Heart left ventricle (tissue), 13 donors: Measurements from ENCODE around the gene ARF3.

Source experiments
- CTCF ChIP-seq, 12 donors: fragments of 200-600 bp; sonication (generic) in 4 of 12; IDR thresholded peaks; one replicate each; pipeline versions ENCODE4 v1.5.0 to v1.8.0; 2018 to 2022; ENCODE audit warnings: antibody characterized with exemption in 12 of 12, mild to moderate bottlenecking in 5 of 12
- POLR2A ChIP-seq, 2 donors: fragments of 450-650 bp; IDR thresholded peaks; one replicate each; pipeline ENCODE4 v1.6.1; 2017; ENCODE audit warnings: antibody characterized with exemption in 2 of 2, mild to moderate bottlenecking in 2 of 2, moderate library complexity in 2 of 2
- donor health status: ischemic (EF 13 %, LVEDD 7.1; RV severe dilation, severe dysfunction).
- donor health status: DM: no; HTN: yes; CAD: no.
- donor health status: DM: no; HTN: no; CAD: no.
- donor health status: ischemic (EF 25% LVEDD 6.9; RV normal size, moderate dysfunction).
- donor health status: ischemic (EF 25% LVEDD 5.7; RV mildly dilated, moderate dysfunction).
- donor health status: ischemic (EF 35%, LVEDD 5.7; RV mildly dilated, moderate dysfunction).
- donor health status: nonischemic (EF 11% LVEDD 7.7; RV severe dilation, severe dysfunction).
- donor health status: DM: yes; HTN: yes; CAD: no.
- donor health status: PGD.
- donor health status: ischemic (EF 29% LVEDD 5.4; RV normal size, mild dysfunction).
- donor health status: nonischemic (EF 23%, LVEDD 6.1; RV moderate dilation, normal function).

GRCh38 chr12:48996794-48997718 is 39.8 kb upstream of the ARF3 start:
- TF ChIP-seq CTCF (IDR thresholded peaks at IDR 0.05) (peak; percentile 62 to 88 (median 71)), POLR2A (IDR thresholded peaks at IDR 0.05) (no peak)
